8988T (cell line): ENCODE results near the gene ATXN2.

Experiments
- DNase-seq: peaks from one replicate; pipeline ENCODE4 v3.0.0; 2011

Gene ATXN2

GRCh38 chr12:111435661-111436201 is 163.4 kb downstream of the ATXN2 start:
- DNase-seq, result no peak

GRCh38 chr12:111434680-111435338 is 164.3 kb downstream of the ATXN2 start:
- DNase-seq, result no peak

GRCh38 chr12:111434049-111434448 is 165.1 kb downstream of the ATXN2 start:
- no peak for DNase-seq

GRCh38 chr12:111431772-111432171 is 167.3 kb downstream of the ATXN2 start:
- DNase-seq, result no peak

- DNase-seq, result no peak
These were observed 168.4 kb downstream of the ATXN2 start for GRCh38 chr12:111430433-111431353.

- DNase-seq, result no peak
These were observed 169.2 kb downstream of the ATXN2 start for GRCh38 chr12:111429828-111430432.

- DNase-seq, result no peak
These were observed 170.4 kb downstream of the ATXN2 start for GRCh38 chr12:111428728-111429175.

GRCh38 chr12:111428081-111428727 is 170.9 kb downstream of the ATXN2 start:
- no peak for DNase-seq

- DNase-seq, result no peak
These were observed 171.6 kb downstream of the ATXN2 start for GRCh38 chr12:111427417-111428074.

- no peak for DNase-seq
These were observed 172.6 kb downstream of the ATXN2 start for GRCh38 chr12:111426344-111427185.

GRCh38 chr12:111425655-111426054 is 173.5 kb downstream of the ATXN2 start:
- no peak for DNase-seq

- no peak for DNase-seq
These were observed 174.3 kb downstream of the ATXN2 start for GRCh38 chr12:111424793-111425251.

GRCh38 chr12:111424189-111424792 is 174.8 kb downstream of the ATXN2 start:
- DNase-seq, result no peak

- DNase-seq, result no peak
These were observed 178.6 kb downstream of the ATXN2 start for GRCh38 chr12:111420494-111420893.

- DNase-seq, result no peak
These were observed 179.3 kb downstream of the ATXN2 start for GRCh38 chr12:111419784-111420183.

GRCh38 chr12:111418594-111418880 is 180.6 kb downstream of the ATXN2 start:
- DNase-seq, result no peak

- DNase-seq, result no peak
These were observed 181.1 kb downstream of the ATXN2 start for GRCh38 chr12:111417784-111418593.

- DNase-seq, result no peak
These were observed 181.8 kb downstream of the ATXN2 start for GRCh38 chr12:111417290-111417689.

- no peak for DNase-seq
These were observed 184.3 kb downstream of the ATXN2 start for GRCh38 chr12:111414711-111415252.
